D721Med (cell line): ENCODE measurements around the gene TBC1D19.

Source experiments
- DNase-seq: peaks from one replicate; pipeline ENCODE4 v3.0.0; 2011; ENCODE audit warnings: low spot score; ENCODE audit not compliant: insufficient read length
- FAIRE-seq: peaks from 2 replicates; lab custom pipeline; 2011; peaks lifted over from hg19 to GRCh38; lab: Jason Lieb, UNC
- TF ChIP-seq, protein P1 (sequence below): IDR thresholded peaks from 2 replicates; pipeline ENCODE4 v1.5.1; 2012; ENCODE audit warnings: mild to moderate bottlenecking, control low read depth; ENCODE audit not compliant: insufficient read depth; ENCODE audit errors: missing control alignments

The TBC1D19 gene

GRCh38 chr4:26721685-26722084, 137.8 kb downstream of the TBC1D19 start:
- no peak for DNase-seq
- FAIRE-seq, result no peak
- TF ChIP-seq, protein P1, sequence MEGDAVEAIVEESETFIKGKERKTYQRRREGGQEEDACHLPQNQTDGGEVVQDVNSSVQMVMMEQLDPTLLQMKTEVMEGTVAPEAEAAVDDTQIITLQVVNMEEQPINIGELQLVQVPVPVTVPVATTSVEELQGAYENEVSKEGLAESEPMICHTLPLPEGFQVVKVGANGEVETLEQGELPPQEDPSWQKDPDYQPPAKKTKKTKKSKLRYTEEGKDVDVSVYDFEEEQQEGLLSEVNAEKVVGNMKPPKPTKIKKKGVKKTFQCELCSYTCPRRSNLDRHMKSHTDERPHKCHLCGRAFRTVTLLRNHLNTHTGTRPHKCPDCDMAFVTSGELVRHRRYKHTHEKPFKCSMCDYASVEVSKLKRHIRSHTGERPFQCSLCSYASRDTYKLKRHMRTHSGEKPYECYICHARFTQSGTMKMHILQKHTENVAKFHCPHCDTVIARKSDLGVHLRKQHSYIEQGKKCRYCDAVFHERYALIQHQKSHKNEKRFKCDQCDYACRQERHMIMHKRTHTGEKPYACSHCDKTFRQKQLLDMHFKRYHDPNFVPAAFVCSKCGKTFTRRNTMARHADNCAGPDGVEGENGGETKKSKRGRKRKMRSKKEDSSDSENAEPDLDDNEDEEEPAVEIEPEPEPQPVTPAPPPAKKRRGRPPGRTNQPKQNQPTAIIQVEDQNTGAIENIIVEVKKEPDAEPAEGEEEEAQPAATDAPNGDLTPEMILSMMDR, result no peak

- FAIRE-seq (no peak), DNase-seq (no peak)
- TF ChIP-seq, protein P1, result no peak
Measured at GRCh38 chr4:26723216-26723615, 139.3 kb downstream of the TBC1D19 start.

- FAIRE-seq (no peak), DNase-seq (no peak)
- TF ChIP-seq, protein P1, result no peak
Measured at GRCh38 chr4:26724534-26724933, 140.7 kb downstream of the TBC1D19 start.

- FAIRE-seq (peak; percentile 6), DNase-seq (no peak)
- TF ChIP-seq, protein P1, result no peak
Measured at GRCh38 chr4:26726655-26727387, 142.9 kb downstream of the TBC1D19 start.

- FAIRE-seq, result no peak
- TF ChIP-seq, protein P1, result no peak
- no peak for DNase-seq
Measured at GRCh38 chr4:26727844-26728243, 144.0 kb downstream of the TBC1D19 start.

DNA sequence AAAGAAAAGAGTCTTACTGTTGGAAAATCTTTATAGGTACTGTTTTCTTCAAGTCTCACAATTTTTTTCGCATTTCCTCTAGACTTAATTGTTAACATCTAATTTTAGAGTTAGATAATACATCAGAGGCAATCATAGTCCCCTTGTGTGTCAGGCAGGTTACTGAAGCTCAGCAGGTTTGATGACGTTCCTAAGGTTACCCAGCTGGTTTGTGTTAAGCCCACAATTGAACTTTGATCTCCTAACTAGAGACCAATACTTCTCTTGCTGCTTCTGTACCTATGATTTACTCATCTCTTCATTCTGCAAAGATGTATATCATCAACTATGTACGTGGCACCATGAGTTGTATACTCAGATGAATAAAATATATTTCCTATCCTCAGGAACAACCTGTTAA, 145.1 kb downstream of the TBC1D19 start:
- FAIRE-seq, result no peak

DNA sequence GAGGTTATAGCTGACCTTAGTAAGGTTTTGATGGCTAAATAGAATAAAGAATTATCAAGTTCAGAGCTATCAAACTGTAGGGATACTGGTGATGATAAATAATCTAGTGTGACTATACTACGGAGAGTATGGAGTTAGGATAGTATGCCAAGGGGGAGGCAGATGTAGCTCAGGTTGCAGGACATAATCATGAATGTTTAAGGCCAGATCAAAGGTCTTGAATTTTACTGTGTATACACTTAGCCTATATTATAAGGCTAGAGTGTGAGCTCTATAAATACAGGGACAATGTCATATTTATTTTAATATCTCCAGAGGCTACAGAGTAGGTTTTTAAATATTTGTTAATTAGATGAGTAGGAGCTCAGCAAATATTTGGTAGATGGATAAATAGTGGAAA, 145.7 kb downstream of the TBC1D19 start:
- no peak for FAIRE-seq
- DNase-seq, result no peak
- TF ChIP-seq, protein P1, result no peak

More for the DNA sequence above, 145.1 kb downstream of the TBC1D19 start:
- TF ChIP-seq, protein P1, result no peak
- no peak for DNase-seq
